Caco-2 (cell line): ENCODE data around the gene SMYD3. TPM values are rescaled to one million over a fixed set of nuclear protein-coding genes. Genes with fewer than 3 reads are reported as not detected.

Experiments
- BruUV-seq: library from RNA; stranded (reverse); fragments of 400-500 nt; replicated peaks from 2 replicates; lab custom pipeline; 2021; lab: Mats Ljungman, UMichigan
- CTCF ChIA-PET: fragments of 300-600 bp; sonication (Branson Sonifier 250); formaldehyde crosslinking; loops from one replicate; lab custom pipeline; 2022; ENCODE audit warnings: antibody characterized with exemption; lab: Charles Lee
- POLR2A ChIA-PET: fragments of 300-600 bp; sonication (Branson Sonifier 250); formaldehyde crosslinking; loops from one replicate; lab custom pipeline; 2022; ENCODE audit warnings: antibody characterized with exemption; lab: Charles Lee
- DNase-seq, 2 experiments: peaks; one replicate each; pipeline versions ENCODE4 v3.0.0 to v3.0.0-alpha.2; 2020 to 2022
- H3K27me3 ChIP-seq: replicated peaks from 2 replicates; pipeline ENCODE4 v1.6.0; 2011; ENCODE audit warnings: low read length; ENCODE audit not compliant: control insufficient read depth, insufficient read depth
- H3K36me3 ChIP-seq: 2 replicates; pipeline ENCODE4 v1.5.1; 2011; ENCODE audit warnings: low read length; ENCODE audit not compliant: control insufficient read depth, insufficient read depth
- H3K4me1 ChIP-seq: fragments of 250-450 bp; sonication (Bioruptor Pico); 2 replicates; pipeline ENCODE4 v1.5.1; 2020; ENCODE audit warnings: mild to moderate bottlenecking
- H3K4me3 ChIP-seq: 2 replicates; pipeline ENCODE4 v1.5.1; 2011; ENCODE audit warnings: low read depth, mild to moderate bottlenecking, control low read depth, low read length
- H3K9me3 ChIP-seq: fragments of 250-450 bp; sonication (Bioruptor Pico); 2 replicates; pipeline ENCODE4 v1.5.1; 2020; ENCODE audit warnings: mild to moderate bottlenecking, moderate library complexity
- H3K27ac Mint-ChIP-seq: one replicate; pipeline ENCODE4 v1.8.0; 2022; ENCODE audit warnings: mixed read lengths; ENCODE audit not compliant: unreplicated experiment
- H3K27me3 Mint-ChIP-seq: one replicate; pipeline ENCODE4 v1.8.0; 2022; ENCODE audit warnings: mixed read lengths; ENCODE audit not compliant: insufficient read depth, unreplicated experiment
- H3K36me3 Mint-ChIP-seq: one replicate; pipeline ENCODE4 v1.8.0; 2022; ENCODE audit warnings: mild to moderate bottlenecking, mixed read lengths; ENCODE audit not compliant: insufficient read depth, unreplicated experiment
- H3K4me1 Mint-ChIP-seq: one replicate; pipeline ENCODE4 v1.8.0; 2022; ENCODE audit warnings: low read depth, mixed read lengths; ENCODE audit not compliant: unreplicated experiment
- H3K4me3 Mint-ChIP-seq: one replicate; pipeline ENCODE4 v1.8.0; 2022; ENCODE audit warnings: mild to moderate bottlenecking, moderate library complexity, mixed read lengths; ENCODE audit not compliant: unreplicated experiment
- H3K9me3 Mint-ChIP-seq: one replicate; pipeline ENCODE4 v1.8.0; 2022; ENCODE audit warnings: mixed read lengths; ENCODE audit not compliant: unreplicated experiment
- CTCF ChIP-seq, 2 experiments: fragments of 200-600 bp in 1 of 2; IDR thresholded peaks; 1 replicate in 1 of 2; 2 replicates in 1 of 2; pipeline versions ENCODE4 v1.5.1 to v1.8.0; 2011 to 2022; ENCODE audit warnings: antibody characterized with exemption in 1 of 2, control low read depth in 1 of 2, inconsistent platforms in 1 of 2, low read depth in 1 of 2, low read length in 1 of 2, mild to moderate bottlenecking in 1 of 2, moderate library complexity in 1 of 2; ENCODE audit not compliant: insufficient read depth in 1 of 2, severe bottlenecking in 1 of 2, unreplicated experiment in 1 of 2
- intact Hi-C: fragments of 100-400 bp; cut with micrococcal nuclease; formaldehyde crosslinking; loops from one replicate; pipeline ENCODE4 v1.10.0; 2022; ENCODE audit not compliant: unreplicated experiment
- total RNA-seq: library from RNA; stranded (reverse); gene quantifications from 2 replicates; pipeline ENCODE4 v1.2.3, GENCODE V29; 2022

The SMYD3 gene
- total RNA-seq, 1 experiment from 2014 or later, result 33.0 TPM

GRCh38 chr1:246008363-246008831, 498.7 kb downstream of the SMYD3 start:
- Mint-ChIP-seq H3K27ac (no peak overlapping the region), H3K36me3 (no peaks in the 10 kb centered on the region), H3K4me3 (no peak overlapping the region), H3K4me1 (no peaks in the 10 kb centered on the region), H3K9me3 (no peaks in the 10 kb centered on the region), H3K27me3 (no peaks in the 10 kb centered on the region)
- no TSS peak for BruUV-seq
- ChIA-PET POLR2A (no interaction called here), CTCF (no interaction called here)
- TF ChIP-seq CTCF (IDR thresholded peaks at IDR 0.05; ENCODE audit: insufficient read depth in 1 of 2, low read depth in 1 of 2, low read length in 1 of 2, severe bottlenecking in 1 of 2, unreplicated experiment in 1 of 2), result no peak
- H3K27me3 ChIP-seq, result no peaks in the 10 kb centered on the region
- no peaks in the 10 kb centered on the region; the same call in 1 of the 2 replicates for H3K36me3 ChIP-seq
- no peak for DNase-seq
- H3K4me3 ChIP-seq, result no peak overlapping the region
- H3K9me3 ChIP-seq, result no peaks in the 10 kb centered on the region
- no peaks in the 10 kb centered on the region for H3K4me1 ChIP-seq
- intact Hi-C loops, result loop anchor here (10.0 kb wide), 3 partner anchors 304 to 494 kb away; no protein-coding TSS in a partner anchor

- Mint-ChIP-seq H3K36me3 (no peaks in the 10 kb centered on the region), H3K4me3 (no peak overlapping the region), H3K27ac (no peak overlapping the region), H3K27me3 (no peaks in the 10 kb centered on the region), H3K4me1 (peaks cover 12% of the 10 kb centered on the region), H3K9me3 (no peaks in the 10 kb centered on the region)
- BruUV-seq, result no TSS peak
- DNase-seq, result no peak
- CTCF ChIA-PET, result interaction anchor here (0.9 kb wide), 1 partner anchor 116 kb away, joined by 4 read pairs; no protein-coding TSS in a partner anchor
- POLR2A ChIA-PET, result interaction anchor here (0.6 kb wide), 1 partner anchor 96 kb away, joined by 3 read pairs; no protein-coding TSS in a partner anchor
- TF ChIP-seq CTCF (IDR thresholded peaks at IDR 0.05; ENCODE audit: insufficient read depth in 1 of 2, low read depth in 1 of 2, low read length in 1 of 2, severe bottlenecking in 1 of 2, unreplicated experiment in 1 of 2), result no peak
- H3K4me3 ChIP-seq, result no peak overlapping the region
- intact Hi-C loops, result loop anchor here (10.0 kb wide), 3 partner anchors 300 to 490 kb away; no protein-coding TSS in a partner anchor
- peaks cover 8% of the 10 kb centered on the region for H3K4me1 ChIP-seq
- H3K9me3 ChIP-seq, result no peaks in the 10 kb centered on the region
- no peaks in the 10 kb centered on the region; the same call in 1 of the 2 replicates for H3K36me3 ChIP-seq
- H3K27me3 ChIP-seq, result no peaks in the 10 kb centered on the region
Observed at GRCh38 chr1:246005067-246005466, 502.0 kb downstream of the SMYD3 start.

GRCh38 chr1:246004301-246004700, 502.8 kb downstream of the SMYD3 start:
- BruUV-seq, result no TSS peak
- Mint-ChIP-seq H3K27me3 (no peaks in the 10 kb centered on the region), H3K4me1 (peaks cover 13% of the 10 kb centered on the region), H3K4me3 (no peak overlapping the region), H3K9me3 (no peaks in the 10 kb centered on the region), H3K27ac (no peak overlapping the region), H3K36me3 (no peaks in the 10 kb centered on the region)
- TF ChIP-seq CTCF (IDR thresholded peaks at IDR 0.05; ENCODE audit: insufficient read depth in 1 of 2, low read depth in 1 of 2, low read length in 1 of 2, severe bottlenecking in 1 of 2, unreplicated experiment in 1 of 2), result no peak
- H3K36me3 ChIP-seq, result no peaks in the 10 kb centered on the region; the same call in 1 of the 2 replicates
- H3K4me1 ChIP-seq, result peaks cover 8% of the 10 kb centered on the region
- ChIA-PET POLR2A (no interaction called here), CTCF (interaction anchor here (2.1 kb wide), 1 partner anchor 851 kb away, joined by 12 read pairs; no protein-coding TSS in a partner anchor)
- H3K4me3 ChIP-seq, result no peak overlapping the region
- H3K9me3 ChIP-seq, result no peaks in the 10 kb centered on the region
- no peak for DNase-seq
- intact Hi-C loops, result loop anchor here (10.0 kb wide), 3 partner anchors 300 to 490 kb away; no protein-coding TSS in a partner anchor
- H3K27me3 ChIP-seq, result no peaks in the 10 kb centered on the region
